IPS-NIHi7 (cell line): ENCODE results near the gene TNP2.
A peak's percentile ranks its signal among the peaks of the same experiment; 100 is the strongest.

Source experiments
- DNase-seq: peaks from one replicate; pipeline ENCODE4 v3.0.0; 2012; ENCODE audit warnings: mixed read lengths; ENCODE audit errors: extremely low spot score

TNP2 gene

GRCh38 chr16:11240636-11241473 is 28.3 kb downstream of the TNP2 start:
- no peak for DNase-seq

DNA sequence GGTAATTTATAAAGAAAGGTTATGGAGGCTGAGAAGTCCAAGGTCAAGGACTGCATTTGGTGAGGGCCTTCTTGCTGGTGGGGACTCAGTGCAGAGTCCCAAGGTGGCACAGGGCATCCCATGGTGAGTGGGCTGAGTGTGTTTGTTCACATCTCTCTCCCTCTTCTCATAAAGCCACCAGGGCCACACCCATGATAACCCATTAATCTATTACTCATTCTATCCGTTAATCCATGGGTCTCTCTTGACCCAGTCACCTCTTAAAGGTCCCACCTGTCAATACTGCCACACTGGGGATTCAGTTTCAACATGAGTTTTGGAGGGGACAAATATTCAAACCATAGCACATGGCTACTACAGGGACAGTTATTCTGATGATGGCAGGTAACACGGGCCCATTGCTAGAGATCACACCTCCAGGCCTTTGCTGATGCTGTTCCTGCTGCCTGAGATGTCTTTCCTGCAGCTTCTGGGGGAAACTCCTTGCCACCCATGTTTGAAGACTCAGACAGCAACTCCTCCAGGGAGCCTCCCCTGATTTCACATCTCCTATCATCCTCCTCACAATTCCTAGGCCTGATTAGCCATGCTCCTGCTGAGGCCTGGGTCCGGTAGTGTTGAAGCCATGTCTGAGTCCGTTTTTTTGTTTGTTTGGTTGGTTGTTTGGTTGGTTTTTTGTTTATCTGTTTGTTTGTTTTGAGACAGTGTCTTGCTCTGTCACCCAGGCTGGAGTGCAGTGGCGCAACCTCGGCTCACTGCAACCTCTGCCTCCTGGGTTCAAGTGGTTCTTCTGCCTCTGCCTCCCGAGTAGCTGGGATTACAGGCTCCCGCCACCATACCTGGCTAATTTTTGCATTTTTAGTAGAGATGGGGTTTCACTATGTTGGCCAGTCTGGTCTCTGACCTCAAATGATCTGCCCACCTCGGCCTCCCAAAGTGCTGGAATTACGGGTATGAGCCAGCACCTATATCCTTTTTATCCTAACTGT is 29.2 kb downstream of the TNP2 start:
- no peak for DNase-seq

GRCh38 chr16:11238272-11239202 is 30.6 kb downstream of the TNP2 start:
- peak; percentile 58 for DNase-seq

DNA sequence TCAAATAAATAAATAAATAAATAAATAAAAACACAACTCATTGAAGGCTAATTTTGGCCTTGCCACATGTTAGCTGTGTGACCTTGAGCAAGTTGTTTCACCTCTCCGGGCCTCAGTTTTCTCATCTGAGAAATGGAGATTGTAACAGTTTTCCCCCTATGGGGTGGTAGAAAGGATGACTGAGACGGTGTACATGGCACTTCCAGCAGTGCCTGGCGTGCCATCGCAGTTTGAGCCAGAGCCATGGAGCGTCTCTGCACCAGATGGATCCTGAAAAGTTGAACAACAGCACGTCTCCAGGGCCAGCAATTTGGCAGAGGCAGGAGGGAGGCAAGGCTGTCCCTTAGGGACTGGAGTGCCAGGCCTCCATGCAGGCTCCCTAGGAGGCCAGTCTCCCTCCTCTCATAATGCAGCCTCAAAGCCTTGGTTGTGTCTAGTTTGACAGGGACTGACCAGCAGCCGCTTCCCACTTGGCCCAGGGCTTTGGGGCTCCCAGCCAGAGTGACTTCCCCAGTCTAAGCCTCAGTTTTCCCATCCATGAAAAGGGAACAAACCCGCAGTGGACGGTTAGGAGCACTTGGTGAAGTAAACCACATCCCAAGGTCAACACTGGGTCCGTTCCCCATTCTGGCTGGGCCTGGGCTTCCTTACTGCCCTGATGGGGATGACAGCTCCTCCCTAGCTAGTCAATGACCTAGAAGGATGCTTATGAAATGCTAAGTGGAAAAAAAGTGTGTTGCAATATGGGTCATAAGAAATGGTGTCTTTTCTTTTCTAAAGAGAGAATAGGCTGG is 32.5 kb downstream of the TNP2 start:
- DNase-seq, result no peak

GRCh38 chr16:11235703-11235991 is 33.5 kb downstream of the TNP2 start:
- DNase-seq, result no peak

DNA sequence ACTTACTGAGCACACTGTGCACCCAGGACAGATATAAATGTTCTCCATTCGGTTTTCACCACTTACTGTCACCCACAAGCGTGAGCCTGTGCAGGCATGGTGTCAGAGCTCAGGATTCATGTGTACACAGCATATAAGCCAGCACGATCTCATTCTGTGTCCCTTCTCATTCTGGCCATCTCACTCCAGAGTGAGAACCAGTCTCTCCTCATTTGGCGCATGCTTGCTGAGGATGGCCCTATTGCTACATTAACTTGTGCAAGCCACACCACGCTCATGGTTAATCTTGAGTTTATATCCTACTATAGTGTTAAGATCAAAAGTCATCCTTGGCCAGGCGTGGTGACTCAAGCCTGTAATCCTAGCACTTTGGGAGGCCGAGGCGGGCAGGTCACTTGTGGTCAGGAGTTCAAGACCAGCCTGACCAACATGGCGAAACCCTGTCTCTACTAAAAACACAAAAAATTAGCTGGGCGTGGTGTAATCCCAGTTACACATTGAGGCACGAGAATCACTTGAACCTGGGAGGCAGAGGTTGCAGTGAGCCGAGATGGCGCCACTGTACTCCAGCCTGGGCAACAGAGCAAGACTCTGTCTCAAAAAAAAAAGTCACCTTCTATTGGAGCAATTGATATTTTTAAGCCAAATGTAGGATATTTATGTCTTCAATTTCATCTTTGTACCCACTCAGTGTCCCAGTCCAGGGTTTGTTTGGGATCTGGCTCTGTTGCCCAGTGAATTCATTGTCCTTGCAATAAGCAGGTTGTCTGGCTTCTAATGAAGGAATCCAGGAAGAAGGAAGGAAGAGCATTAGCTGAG is 34.0 kb downstream of the TNP2 start:
- DNase-seq, result no peak

- DNase-seq, result no peak
Observed at GRCh38 chr16:11233727-11234376, 35.3 kb downstream of the TNP2 start.

DNA sequence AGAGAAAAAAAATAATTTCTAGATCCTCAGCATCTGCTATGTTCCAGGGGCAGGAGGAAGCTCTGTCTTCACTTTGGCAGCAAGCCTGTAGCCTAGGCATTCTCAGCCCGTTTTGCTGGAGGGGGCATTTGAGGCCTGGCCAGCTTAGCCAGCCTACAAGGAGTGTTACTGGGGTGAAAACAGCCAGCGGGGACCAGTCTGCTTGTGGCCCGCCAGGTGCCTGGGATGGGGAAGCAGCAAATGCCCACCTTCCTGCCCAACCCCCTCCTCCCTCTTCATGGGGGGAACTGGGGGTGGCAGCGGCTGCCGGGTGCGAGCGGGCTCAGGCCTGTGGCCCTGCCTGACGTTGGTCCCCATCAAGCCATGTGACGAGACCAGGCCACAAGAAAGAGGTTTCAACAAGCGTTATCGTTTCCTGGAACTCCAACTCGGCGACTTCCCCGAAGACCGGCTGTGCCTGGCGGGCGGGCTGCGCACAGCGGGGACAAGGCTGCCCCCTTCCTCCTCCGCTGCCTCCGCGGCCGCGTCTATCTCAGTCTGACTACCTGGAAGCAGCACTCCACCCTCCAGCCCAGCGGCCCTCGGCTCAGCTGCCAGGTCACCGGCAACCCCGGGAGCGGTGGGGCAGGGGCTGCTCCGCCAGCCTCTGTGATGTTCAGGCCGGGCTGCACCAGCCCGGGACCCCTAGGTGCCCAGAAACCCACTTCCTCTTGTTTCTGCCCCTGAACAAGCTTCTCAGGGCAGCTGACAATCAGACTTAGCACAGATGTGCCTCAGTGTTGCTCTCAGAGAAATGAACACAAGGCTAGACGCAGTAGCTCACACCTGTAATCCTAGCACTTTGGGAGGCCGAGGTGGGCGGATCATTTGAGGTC is 36.0 kb downstream of the TNP2 start:
- peak; percentile 65 for DNase-seq

- DNase-seq, result no peak
Observed at GRCh38 chr16:11232302-11232851, 36.7 kb downstream of the TNP2 start.

- no peak for DNase-seq
Observed at GRCh38 chr16:11231367-11231970, 37.7 kb downstream of the TNP2 start.

DNA sequence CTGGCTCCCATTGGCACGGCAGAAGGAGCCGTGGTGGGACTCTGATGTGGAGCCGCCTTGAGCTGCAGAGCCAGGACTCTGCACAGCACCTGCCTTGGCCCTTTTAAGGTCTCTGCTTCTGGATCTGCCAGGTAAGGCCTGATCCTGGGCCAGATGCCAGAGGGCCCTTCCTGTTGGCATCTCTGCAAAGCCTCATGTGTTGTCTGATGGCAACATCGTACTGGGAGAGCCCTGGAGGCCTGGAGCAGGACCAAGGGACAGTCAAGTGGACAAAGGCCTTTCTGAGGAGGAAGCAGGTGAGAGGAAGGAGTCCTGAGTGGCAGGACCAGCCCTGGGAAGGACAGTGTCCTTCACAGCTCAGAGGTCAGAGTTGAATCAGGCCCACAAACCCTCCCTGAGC is 39.2 kb downstream of the TNP2 start:
- no peak for DNase-seq

DNA sequence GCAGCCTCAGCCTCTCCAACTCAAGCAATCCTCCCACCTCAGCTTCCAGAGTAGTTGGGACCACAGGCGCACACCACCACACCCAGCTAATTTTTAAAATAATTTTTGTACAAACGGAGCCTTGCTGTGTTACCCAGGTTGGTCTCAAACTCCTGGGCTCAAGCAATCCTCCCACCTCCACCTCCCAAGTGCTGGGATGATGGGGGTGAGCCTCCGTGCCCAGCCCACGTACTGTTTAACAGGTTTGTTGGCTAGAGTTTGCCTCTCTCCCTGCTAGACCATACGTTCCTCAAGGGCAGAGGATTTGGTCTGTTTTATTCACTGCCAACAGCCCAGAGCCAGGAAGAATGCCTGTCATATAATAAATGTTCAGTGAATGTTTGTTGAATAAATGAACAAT is 39.7 kb downstream of the TNP2 start:
- DNase-seq, result no peak

DNA sequence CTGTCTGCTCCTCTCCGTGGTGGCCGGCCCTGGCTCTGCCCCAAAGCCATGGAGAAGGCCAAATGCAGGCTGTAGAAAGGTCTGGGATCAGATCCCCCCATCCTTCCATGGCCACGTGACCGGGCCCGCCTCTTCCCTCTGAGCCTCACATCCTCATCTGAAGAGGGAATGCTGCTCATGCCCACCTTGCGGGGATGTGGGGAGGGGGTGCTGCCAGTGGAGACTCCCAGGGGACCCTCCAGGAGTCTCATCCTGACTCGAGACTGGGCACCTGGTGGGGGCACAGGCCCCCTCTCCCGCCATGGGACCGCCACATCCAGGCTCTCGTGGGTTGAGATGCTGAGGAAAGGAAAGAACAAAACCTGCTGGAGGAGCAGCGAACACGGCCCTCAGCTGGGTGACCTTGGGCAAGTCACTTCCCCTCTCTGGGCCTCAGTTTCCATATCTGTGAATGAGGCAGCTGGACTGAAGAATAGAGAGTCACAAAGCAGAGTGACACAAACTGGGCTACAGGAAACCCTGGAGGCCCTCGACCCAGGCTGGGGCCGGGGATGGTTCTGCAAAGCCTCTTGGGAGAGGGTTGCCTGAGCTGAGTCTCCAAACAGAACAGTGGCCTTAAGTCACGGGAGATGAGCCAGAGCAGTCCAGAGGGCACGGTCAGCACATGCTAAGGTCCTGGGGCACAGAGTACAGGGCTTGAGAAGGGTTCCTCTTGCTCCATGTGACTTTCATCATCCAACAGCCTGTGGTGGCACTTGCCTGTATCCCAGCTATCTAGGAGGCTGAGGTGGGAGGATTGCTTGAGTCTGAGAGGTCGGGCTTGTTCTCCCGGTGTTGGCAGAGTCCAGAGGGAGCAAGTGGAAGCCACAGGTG is 43.2 kb downstream of the TNP2 start:
- DNase-seq, result no peak

DNA sequence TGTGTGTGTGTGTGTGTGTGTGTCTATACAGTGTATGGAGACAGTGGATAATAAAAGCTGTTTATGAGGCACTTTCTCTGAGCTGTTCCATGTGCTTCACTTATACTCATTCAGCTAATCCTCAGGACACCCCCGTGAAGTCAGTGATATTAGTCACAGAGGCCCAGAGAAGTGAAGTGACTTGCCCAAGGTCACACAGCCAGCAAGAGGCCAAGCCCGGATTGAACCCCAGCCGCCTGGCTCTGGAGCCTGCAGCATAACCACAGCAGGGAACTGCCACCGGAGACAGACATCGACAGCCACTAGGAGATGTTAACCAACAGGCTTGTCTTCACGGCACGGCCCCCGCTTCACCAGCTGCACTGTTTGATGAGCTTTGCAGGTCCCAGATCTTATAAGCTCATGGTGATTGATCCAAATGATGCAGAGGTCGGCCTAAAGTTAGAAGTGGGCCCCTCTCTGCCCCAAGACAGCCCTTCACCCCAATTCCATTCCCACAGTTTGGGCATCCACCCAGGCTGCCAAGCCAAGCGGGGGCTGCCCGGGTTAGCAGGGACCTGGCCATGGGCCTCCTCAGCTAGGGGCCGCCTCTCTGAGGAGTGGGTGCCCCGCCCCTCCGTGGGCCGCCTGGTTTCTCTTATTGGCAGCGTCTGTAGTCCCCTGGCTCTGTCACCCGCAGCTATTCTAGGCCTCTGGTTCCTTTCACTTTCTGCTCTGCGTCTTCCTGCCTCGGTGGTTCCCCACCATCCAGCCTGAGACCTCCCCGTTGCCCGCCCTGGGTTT is 44.0 kb downstream of the TNP2 start:
- DNase-seq, result no peak

- peak; percentile 84 for DNase-seq
Observed at GRCh38 chr16:11224096-11224893, 44.8 kb downstream of the TNP2 start.
